8988T (cell line): ENCODE results near the gene POLDIP3.
"Not testable (repeated sequence)": the region's sequence is repeated elsewhere in the genome, so short reads cannot be mapped to it uniquely, and the experiment has no call there.

Source experiments
- DNase-seq: peaks from one replicate; pipeline ENCODE4 v3.0.0; 2011

Gene POLDIP3

GRCh38 chr22:42553475-42554361, 61.0 kb downstream of the POLDIP3 start, which contains the start of gene SERHL2:
Gene SERHL2, plus strand, starts transcription at chr22:42553956. Its CDS starts 65 bp downstream, at chr22:42554021.
- peak; percentile 93 for DNase-seq

- DNase-seq = not testable (repeated sequence)
Measured at GRCh38 chr22:42552294-42552647, 62.4 kb downstream of the POLDIP3 start.

- no peak for DNase-seq
Measured at GRCh38 chr22:42549331-42550060, 65.2 kb downstream of the POLDIP3 start.

- DNase-seq = no peak
Measured at GRCh38 chr22:42548597-42549330, 65.9 kb downstream of the POLDIP3 start.

GRCh38 chr22:42548126-42548525, 66.6 kb downstream of the POLDIP3 start:
- not testable (repeated sequence) for DNase-seq

- no peak for DNase-seq
Measured at GRCh38 chr22:42547562-42547961, 67.1 kb downstream of the POLDIP3 start.

- DNase-seq = no peak
Measured at GRCh38 chr22:42544686-42545085, 70.0 kb downstream of the POLDIP3 start.

GRCh38 chr22:42539236-42539771, 75.4 kb downstream of the POLDIP3 start:
- not testable (repeated sequence) for DNase-seq

GRCh38 chr22:42537199-42537831, 77.4 kb downstream of the POLDIP3 start:
- DNase-seq = not testable (repeated sequence)

GRCh38 chr22:42536634-42537033, 78.0 kb downstream of the POLDIP3 start:
- DNase-seq = not testable (repeated sequence)

- no peak for DNase-seq
Measured at GRCh38 chr22:42536166-42536565, 78.5 kb downstream of the POLDIP3 start.

GRCh38 chr22:42535082-42535731, 79.5 kb downstream of the POLDIP3 start:
- not testable (repeated sequence) for DNase-seq
